HG02981 (cell line): Measurements from ENCODE around the gene CPEB4.

Source experiments
- ATAC-seq: cut with Tn5 transposase; IDR thresholded peaks from one replicate; pipeline ENCODE4 v1.9.1; 2021; ENCODE audit warnings: mild to moderate bottlenecking, moderate library complexity; ENCODE audit not compliant: unreplicated experiment

CPEB4 gene

DNA sequence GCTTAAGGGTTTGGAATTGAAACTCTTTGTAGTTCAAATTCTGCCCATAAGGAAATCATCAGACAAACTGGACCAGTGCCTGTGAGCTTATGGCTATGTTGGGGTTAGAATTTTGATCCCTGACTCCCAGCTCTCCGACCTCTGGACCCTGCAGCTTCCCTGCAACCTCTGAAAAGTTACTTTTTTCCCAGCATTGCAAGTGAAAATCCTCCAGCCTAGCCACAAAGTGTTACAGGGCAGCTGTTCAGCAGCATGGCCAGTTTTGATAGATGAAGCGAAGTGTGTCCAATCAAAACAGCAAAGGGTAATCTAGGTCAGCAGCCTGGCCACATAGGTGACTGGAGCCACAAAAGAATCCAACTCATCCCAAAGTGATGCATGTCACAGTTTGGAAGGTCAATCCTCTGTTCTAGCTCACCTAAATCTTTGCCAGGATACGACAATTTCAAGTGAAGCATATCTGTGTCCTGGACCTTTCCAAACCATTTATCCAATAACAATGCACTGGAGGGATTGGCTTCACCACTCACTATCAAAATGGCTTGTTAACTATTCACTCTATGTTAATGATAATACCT, 4.7 kb upstream of the CPEB4 start:
- ATAC-seq, result no peak

DNA sequence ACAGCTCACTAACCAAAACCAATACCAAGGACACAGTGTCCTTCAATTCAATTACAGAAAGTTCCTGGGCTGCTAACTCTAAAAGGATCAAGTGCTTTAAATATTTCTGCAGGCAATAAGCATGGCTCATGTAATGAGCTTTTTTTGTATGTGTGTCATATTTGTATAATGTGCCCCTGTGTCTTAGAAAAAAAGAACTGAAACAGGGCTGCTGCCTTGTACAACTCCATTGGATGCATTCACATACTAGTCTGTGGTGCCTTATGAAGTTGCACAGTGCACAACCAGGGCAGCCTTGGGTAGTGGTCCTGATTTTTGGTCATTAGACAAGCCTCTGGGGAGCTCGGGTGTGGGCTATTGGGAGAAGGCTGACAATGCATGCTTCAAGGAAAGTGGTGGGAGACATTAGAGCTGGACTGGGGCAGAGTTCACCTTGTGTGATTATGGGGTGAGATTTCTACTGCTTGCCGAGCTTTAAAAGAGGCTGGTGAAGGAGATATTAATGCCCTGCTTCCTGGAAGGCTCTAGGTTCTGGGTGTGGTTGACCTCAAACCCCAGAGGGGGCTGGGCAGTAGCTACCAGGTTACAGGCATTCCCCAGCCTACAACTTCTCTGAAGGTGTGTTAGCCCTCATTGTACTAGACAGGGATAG, 3.6 kb upstream of the CPEB4 start:
- no peak for ATAC-seq

DNA sequence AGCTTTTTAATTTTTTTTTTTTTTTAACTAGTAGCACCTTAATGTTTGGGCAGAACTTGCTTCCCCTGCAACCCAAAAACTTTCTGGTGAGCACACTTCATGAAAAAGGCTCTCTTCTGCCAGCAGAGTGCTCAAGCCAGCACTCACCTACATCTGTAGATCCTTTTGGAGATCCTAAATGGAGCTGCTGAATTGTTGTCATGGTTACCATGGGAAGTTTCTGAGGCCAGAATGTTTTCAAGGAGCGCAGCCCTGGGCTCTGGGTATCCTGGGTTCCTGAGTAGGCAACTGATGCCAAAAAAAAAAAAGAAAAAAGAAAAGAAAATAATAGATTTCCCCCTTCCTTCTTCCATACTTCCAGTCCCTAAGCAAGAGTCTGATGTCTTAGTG, 3.1 kb upstream of the CPEB4 start:
- ATAC-seq, result no peak

- ATAC-seq, result no peak
These were observed 2.6 kb upstream of the CPEB4 start for GRCh38 chr5:173885475-173886010.

- no peak for ATAC-seq
These were observed 2.0 kb upstream of the CPEB4 start for GRCh38 chr5:173886150-173886549.

DNA sequence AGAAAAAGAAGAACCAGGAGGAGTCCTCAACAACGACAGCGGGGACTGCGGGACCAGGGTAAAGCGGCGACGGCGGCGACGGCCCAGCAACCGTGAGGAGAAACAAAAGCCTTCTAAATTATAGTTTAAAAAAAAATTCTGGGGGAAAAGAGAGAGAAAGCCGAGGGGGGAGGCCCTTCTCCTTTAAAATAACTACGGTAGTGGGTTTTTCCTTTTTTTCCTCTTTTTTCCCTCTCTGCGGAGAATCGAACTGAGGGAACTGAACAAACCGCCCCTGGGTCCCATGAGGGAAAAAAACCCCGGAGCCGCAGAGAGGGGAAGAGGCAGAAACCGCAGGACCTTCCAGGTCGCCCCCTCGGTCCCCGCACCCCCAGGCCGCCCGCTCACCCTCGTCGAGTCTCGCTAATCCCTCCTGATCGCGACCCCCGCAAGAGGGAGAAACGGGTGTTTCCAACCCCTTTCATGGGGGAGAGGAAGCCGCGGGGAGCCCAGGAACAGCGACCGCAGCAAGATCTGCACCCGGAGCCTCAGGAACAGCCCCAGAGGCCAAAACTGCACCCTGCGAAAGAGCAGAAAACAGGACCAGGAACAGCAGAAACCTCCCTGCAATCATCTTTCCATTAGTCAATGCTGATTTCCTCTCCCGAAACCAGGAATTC, 453 bp downstream of the CPEB4 start:
- ATAC-seq, result no peak

DNA sequence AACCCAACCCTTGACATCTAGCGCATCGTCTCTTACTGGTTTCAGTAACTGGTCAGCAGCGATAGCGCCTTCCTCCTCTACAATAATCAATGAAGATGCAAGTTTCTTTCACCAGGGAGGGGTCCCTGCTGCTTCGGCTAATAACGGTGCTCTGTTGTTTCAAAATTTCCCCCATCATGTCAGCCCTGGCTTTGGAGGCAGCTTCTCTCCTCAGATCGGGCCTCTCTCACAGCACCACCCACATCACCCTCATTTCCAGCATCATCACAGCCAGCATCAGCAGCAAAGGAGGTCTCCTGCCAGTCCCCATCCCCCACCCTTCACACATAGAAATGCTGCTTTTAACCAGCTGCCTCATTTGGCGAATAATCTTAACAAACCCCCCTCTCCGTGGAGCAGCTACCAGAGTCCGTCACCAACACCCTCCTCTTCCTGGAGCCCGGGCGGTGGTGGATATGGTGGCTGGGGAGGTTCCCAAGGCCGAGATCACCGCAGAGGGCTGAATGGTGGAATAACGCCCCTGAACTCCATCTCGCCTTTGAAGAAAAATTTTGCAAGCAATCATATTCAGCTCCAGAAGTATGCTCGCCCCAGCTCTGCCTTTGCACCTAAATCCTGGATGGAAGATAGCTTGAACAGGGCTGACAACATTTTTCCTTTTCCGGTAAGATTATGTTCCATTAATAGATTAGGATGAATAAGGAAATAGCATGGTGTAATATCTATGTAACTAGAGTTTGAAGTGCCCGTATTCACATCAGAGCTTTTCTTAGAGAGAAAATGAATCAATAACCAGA, 2.2 kb downstream of the CPEB4 start:
- ATAC-seq, result no peak

- no peak for ATAC-seq
These were observed 3.4 kb downstream of the CPEB4 start for GRCh38 chr5:173891308-173892116.

DNA sequence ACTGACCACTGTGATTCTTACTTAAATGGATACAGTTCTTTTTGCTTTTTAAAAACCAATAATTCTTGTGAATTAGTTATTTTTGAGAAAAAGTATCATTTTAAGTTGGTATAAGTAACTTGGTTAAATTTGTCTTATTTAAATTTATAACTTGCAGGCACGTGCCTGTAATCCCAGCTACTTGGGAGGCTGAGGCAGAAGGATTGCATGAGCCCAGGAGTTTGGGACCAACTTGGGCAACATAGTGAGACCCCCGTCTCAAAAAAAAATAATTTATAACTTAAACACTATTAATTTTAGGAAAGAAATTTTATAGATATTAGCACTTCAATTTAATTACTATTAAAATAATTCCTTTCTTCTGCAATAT, 5.0 kb downstream of the CPEB4 start:
- ATAC-seq, result no peak

DNA sequence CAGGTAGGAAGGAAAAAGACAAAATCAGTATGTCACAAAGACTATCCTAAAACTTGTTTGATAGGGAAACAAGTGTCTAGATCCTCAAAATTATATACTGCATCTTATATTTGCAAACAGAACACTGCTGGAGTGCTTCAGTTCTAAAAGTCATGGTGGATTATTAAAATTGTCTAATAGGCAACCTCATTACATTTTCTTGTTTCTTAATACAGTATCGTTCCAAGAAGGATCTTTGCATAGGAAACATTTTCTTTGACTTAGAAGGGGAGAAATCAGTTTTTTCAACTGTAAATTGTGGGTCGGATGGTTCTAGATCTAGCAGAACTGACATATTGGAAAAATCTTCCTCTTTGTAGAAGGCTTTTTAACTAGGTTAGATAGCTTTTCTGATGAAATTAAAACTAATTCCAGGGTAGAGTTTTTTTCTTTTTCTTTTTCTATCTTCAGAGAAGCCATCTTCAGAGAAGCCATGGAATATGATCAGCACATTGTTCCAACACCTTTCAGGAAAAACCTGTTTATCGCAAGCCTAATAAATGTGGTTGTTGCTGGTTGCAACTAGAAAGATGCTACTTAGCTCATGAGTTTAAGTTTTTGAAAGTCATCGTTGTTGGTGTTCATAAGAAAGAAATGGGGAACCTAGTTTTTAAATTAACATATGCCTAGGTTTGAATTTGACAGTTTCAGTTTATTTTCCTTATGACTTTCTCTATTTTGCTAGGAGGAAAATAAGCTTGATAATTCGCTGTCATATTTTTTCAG, 7.4 kb downstream of the CPEB4 start:
- no peak for ATAC-seq

- no peak for ATAC-seq
These were observed 8.5 kb downstream of the CPEB4 start for GRCh38 chr5:173896631-173897030.

GRCh38 chr5:173901705-173902104, 13.6 kb downstream of the CPEB4 start:
- ATAC-seq, result no peak

DNA sequence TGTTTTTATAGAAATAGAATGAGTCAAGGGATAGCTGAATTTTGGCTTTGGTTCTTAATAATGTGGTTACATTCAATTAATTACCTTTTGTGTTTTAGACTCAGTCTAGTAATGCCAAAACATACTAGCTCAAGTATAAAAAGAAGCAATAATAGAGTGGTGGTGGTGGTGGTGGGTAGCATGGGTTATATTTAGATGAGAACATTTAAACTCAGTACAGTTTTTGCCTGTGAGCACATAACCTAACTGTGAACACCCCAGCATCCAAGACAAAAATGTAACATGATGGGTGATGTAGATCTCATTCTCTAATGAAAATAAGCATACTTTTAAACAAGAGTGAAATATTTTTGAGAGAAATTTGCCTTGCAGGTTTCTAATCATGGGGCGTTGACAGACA, 14.2 kb downstream of the CPEB4 start:
- no peak for ATAC-seq

GRCh38 chr5:173902743-173903142, 14.6 kb downstream of the CPEB4 start:
- ATAC-seq, result no peak

DNA sequence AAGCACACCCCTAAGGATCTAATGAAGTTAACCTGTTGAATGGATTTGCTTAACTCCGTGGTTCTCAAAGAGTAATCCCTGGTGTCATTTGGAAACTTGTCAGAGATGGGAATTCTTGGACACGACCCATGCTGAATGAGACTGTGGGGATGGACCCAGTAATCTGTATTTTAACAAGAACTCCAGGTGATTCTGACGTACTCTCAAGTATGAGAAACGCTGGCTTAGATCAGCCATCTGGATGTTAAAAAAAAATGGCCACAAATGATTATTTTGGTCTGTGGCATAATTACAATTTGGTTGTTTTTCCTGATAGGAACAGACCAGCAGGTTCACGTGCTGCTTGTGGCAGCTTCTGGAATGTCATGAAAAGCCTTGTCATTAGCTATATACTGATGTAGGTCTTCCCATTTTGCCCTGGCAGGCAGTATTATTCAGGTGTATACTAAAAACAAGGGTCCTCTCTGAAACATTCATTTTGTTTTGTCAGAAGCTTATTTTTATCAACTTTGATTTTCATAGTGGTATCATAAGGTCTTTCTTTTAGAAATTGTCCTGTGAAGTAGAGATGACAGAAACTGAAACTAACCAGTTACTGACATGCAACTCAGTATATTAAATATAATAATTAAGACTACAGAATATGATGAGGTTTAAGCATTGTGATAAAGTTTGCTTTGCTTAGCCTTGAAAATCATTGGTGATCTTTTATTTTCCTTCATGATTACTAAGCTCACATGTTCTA, 15.4 kb downstream of the CPEB4 start:
- ATAC-seq, result no peak

DNA sequence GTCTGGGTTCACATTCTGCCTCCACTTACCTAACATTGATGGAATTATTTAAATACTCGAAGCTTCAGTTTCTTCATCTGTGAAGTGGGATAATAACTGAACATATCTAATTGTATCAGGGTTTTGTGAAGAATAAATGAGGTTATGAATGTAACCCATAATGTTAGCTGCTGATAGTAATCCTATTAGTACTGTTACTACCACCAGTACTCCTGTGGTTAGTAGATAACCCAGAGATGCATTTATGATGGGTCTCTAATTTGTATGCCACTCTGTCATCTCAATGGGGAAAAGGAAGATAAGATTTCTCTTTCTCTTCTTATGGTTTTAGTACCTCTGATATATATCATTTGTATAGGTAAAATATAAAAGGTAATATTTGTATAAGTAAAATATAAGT, 16.0 kb downstream of the CPEB4 start:
- ATAC-seq, result no peak

DNA sequence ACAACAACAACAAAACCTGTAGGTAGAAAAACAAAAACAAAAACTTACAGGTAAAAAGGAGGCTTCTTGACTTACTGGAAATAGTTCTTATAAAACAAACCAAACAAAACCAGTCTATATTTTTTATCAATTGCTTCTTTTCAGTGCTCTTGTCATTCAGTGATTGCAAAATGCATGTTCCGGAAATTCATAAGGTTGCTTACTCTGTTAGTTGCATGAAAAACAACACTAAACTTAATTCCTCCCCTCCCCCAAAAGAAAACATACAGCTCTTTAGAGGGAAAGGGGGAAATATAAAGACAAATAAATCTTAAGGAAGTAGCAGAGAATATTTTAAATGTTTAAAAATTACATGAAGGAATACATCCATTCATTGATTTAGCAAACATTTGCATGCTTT, 19.1 kb downstream of the CPEB4 start:
- no peak for ATAC-seq

DNA sequence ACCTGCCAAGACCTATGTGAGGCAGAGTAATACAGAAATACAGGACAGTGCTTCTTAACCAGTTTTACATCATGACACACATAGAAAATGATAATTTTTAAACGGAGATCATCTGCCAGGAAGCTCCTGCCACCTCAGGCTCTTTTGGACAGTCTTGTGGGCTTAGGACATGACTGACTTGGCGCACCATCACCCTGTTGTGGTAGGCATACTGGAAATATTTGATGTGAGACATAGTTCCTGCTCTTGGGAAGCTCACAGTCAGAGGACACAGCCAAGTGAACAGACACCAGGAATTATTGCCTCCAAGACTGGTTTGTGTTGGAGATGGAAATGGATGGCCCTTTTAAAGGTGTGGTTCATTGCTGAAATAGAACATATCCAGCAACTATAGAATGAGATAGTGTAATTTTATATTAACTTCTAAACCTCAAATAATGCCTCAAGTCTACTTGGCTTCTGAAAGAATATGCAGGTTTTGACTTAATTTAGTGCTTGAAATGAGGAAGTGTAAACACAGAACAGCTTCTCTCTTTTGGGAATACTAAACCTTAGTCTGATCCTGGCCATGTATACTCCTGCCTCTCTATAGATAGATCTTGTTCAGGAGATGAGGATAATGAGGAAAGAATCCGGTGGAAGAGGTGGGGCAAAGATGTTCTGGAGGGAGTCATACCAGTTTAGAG, 19.7 kb downstream of the CPEB4 start:
- no peak for ATAC-seq

- no peak for ATAC-seq
These were observed 21.1 kb downstream of the CPEB4 start for GRCh38 chr5:173909199-173909598.
